CD8-positive, alpha-beta memory T cell (primary cell): Measurements from ENCODE around the gene SYNE2. TPM values are rescaled to one million over a fixed set of nuclear protein-coding genes. Genes with fewer than 3 reads are reported as not detected.

ENCODE experiments used
- CTCF ChIA-PET: fragments of 350-600 bp; sonication (Branson Sonifier 250); formaldehyde crosslinking; loops from one replicate; lab custom pipeline; 2021; ENCODE audit warnings: antibody characterized with exemption; lab: Charles Lee
- POLR2A ChIA-PET: fragments of 350-600 bp; sonication (Branson Sonifier 250); formaldehyde crosslinking; loops from one replicate; lab custom pipeline; 2021; ENCODE audit warnings: antibody characterized with exemption; lab: Charles Lee
- DNase-seq, 5 donors: peaks; one replicate each; pipeline versions ENCODE4 v3.0.0 to v3.0.0-alpha.2; 2020 to 2022; ENCODE audit warnings: mixed read lengths in 1 of 5
- H3K27ac ChIP-seq: one replicate; pipeline ENCODE4 v1.7.0; 2013; ENCODE audit warnings: low read depth, mild to moderate bottlenecking, low read length, moderate library complexity
- H3K27me3 ChIP-seq: 2 replicates; pipeline ENCODE4 v1.7.0; 2013; ENCODE audit warnings: low read length, mild to moderate bottlenecking; ENCODE audit not compliant: insufficient read depth, poor library complexity, severe bottlenecking
- H3K36me3 ChIP-seq: 2 replicates; pipeline ENCODE4 v1.7.0; 2013; ENCODE audit warnings: mild to moderate bottlenecking, low read length, moderate library complexity; ENCODE audit not compliant: insufficient read depth
- H3K4me1 ChIP-seq: 2 replicates; pipeline ENCODE4 v1.7.0; 2013; ENCODE audit warnings: mild to moderate bottlenecking, low read length, moderate library complexity; ENCODE audit not compliant: insufficient read depth
- H3K4me3 ChIP-seq: 2 replicates; pipeline ENCODE4 v1.7.0; 2013; ENCODE audit warnings: mild to moderate bottlenecking, low read length
- H3K9me3 ChIP-seq: 2 replicates; pipeline ENCODE4 v1.7.0; 2013; ENCODE audit warnings: mild to moderate bottlenecking, low read length
- H3K27ac Mint-ChIP-seq, 8 donors: one replicate each; pipeline ENCODE4 v1.8.0; 2020 to 2021; ENCODE audit warnings: mixed read lengths in 8 of 8, mild to moderate bottlenecking in 6 of 8, inconsistent platforms in 3 of 8, moderate library complexity in 3 of 8
- H3K27me3 Mint-ChIP-seq, 2 donors: one replicate each; pipeline ENCODE4 v1.8.0; 2020 to 2021; ENCODE audit warnings: mixed read lengths in 2 of 2, mild to moderate bottlenecking in 1 of 2, moderate library complexity in 1 of 2
- H3K36me3 Mint-ChIP-seq, 3 donors: one replicate each; pipeline ENCODE4 v1.8.0; 2020 to 2021; ENCODE audit warnings: mixed read lengths in 3 of 3, inconsistent platforms in 1 of 3, mild to moderate bottlenecking in 1 of 3
- H3K4me1 Mint-ChIP-seq, 3 donors: one replicate each; pipeline ENCODE4 v1.8.0; 2020 to 2021; ENCODE audit warnings: mixed read lengths in 3 of 3, inconsistent platforms in 1 of 3, mild to moderate bottlenecking in 1 of 3
- H3K4me3 Mint-ChIP-seq, 7 donors: one replicate each; pipeline ENCODE4 v1.8.0; 2020 to 2021; ENCODE audit warnings: mixed read lengths in 7 of 7, mild to moderate bottlenecking in 6 of 7, moderate library complexity in 4 of 7, inconsistent platforms in 2 of 7
- H3K9me3 Mint-ChIP-seq, 5 donors: one replicate each; pipeline ENCODE4 v1.8.0; 2020 to 2022; ENCODE audit warnings: mixed read lengths in 5 of 5, mild to moderate bottlenecking in 3 of 5, moderate library complexity in 2 of 5, inconsistent platforms in 1 of 5
- polyA plus RNA-seq: library from polyadenylated mRNA; unstranded; fragments of 300-500 nt; fragmentation: Illumina TruSeq; gene quantifications from one replicate; pipeline ENCODE4 v1.2.3, GENCODE V29; 2021
- total RNA-seq, 2 experiments: library from RNA; stranded (reverse); gene quantifications; one replicate each; pipeline ENCODE4 v1.2.3, GENCODE V29; 2021

Gene SYNE2
- total and polyA plus RNA-seq, 3 experiments from 2014 or later = 45.2 to 104 (median 45.6) TPM

DNA sequence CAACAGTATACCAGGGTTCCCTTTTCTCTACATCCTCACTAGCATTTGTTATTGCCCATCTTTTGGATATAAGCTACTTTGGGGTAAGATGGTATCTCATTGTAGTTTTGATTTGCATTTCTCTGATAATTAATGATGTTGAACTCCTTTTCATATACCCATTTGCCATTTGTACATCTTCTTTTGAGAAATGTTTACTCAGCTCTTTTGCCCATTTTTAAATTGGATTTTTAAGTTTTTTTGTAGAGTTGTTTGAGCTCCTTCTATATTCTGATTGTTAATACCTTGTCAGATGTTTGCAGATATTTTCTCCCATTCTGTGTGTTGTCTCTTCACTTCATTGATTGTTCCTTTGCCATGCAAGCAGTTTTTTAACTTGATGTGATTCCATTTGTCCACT lies 419.2 kb downstream of the SYNE2 start:
- peaks cover 0 to 7% (median 2%) of the 10 kb centered on the region in 3 donors for H3K36me3 Mint-ChIP-seq
- CTCF ChIA-PET = no interaction called here
- H3K4me1 Mint-ChIP-seq = peaks cover 2 to 10% (median 9%) of the 10 kb centered on the region in 3 donors
- Histone ChIP-seq H3K4me3 (no peak overlapping the region), H3K27ac (no peak overlapping the region), H3K36me3 (no peaks in the 10 kb centered on the region), H3K4me1 (no peaks in the 10 kb centered on the region), H3K27me3 (no peaks in the 10 kb centered on the region), H3K9me3 (no peaks in the 10 kb centered on the region)
- no peak overlapping the region for H3K27ac Mint-ChIP-seq
- H3K4me3 Mint-ChIP-seq = no peak overlapping the region
- peaks cover 10 to 14% of the 10 kb centered on the region in 2 donors for H3K27me3 Mint-ChIP-seq
- peaks cover 0 to 5% (median 0%) of the 10 kb centered on the region in 5 donors for H3K9me3 Mint-ChIP-seq
- DNase-seq = no peak
- POLR2A ChIA-PET = no interaction called here

Other genes starting within 250 kb of the SYNE2 start
- 10 to 100 TPM; 28.9 to 30.6 TPM for gene WDR89, start 211.1 kb upstream of the SYNE2 start, total RNA-seq
- gene WDR89, start 211.1 kb upstream of the SYNE2 start, polyA plus RNA-seq = 18.3 TPM
- 10 to 100 TPM; 12.4 to 13.9 TPM for gene SGPP1, start 124.9 kb upstream of the SYNE2 start, total RNA-seq
- 15.1 TPM for gene SGPP1, start 124.9 kb upstream of the SYNE2 start, polyA plus RNA-seq